GM23338 (cell line): ENCODE results near the gene KLF7. TPM values are rescaled to one million over a fixed set of nuclear protein-coding genes. Genes with fewer than 3 reads are reported as not detected.

Source experiments
- ATAC-seq: fragments of 200-7000 bp; cut with Tn5 transposase; 3 replicates; pipeline ENCODE4 v1.9.1; 2020
- DNase-seq: peaks from one replicate; pipeline ENCODE4 v3.0.0-alpha.2; 2015; ENCODE audit warnings: low spot score
- H2AFZ ChIP-seq: fragments of 200-600 bp; sonication (generic); 2 replicates; pipeline ENCODE4 v1.8.0; 2016; ENCODE audit warnings: antibody characterized with exemption, mild to moderate bottlenecking, moderate library complexity
- H3F3A ChIP-seq: fragments of 200-600 bp; sonication (generic); replicated peaks from 2 replicates; pipeline ENCODE4 v1.8.0; 2017; ENCODE audit warnings: antibody characterized with exemption, mixed run types, low read depth
- H3K27ac ChIP-seq: fragments of 200-600 bp; sonication (generic); 2 replicates; pipeline ENCODE4 v1.6.1; 2016; ENCODE audit warnings: low read depth
- H3K27me3 ChIP-seq: fragments of 200-600 bp; sonication (generic); 2 replicates; pipeline ENCODE4 v1.8.0; 2016; ENCODE audit warnings: mild to moderate bottlenecking, mixed run types, moderate library complexity; ENCODE audit not compliant: insufficient read depth
- H3K36me3 ChIP-seq: fragments of 200-600 bp; sonication (generic); 2 replicates; pipeline ENCODE4 v1.8.0; 2016; ENCODE audit warnings: mild to moderate bottlenecking; ENCODE audit not compliant: insufficient read depth
- H3K4me1 ChIP-seq: fragments of 200-600 bp; sonication (generic); 2 replicates; pipeline ENCODE4 v1.8.0; 2016; ENCODE audit warnings: mild to moderate bottlenecking, moderate library complexity; ENCODE audit not compliant: insufficient read depth
- H3K4me2 ChIP-seq: fragments of 200-600 bp; sonication (generic); 2 replicates; pipeline ENCODE4 v1.7.1; 2017; ENCODE audit warnings: mixed run types
- H3K4me3 ChIP-seq: fragments of 200-600 bp; sonication (generic); 2 replicates; pipeline ENCODE4 v1.6.1; 2016; ENCODE audit warnings: mixed run types
- H3K79me2 ChIP-seq: fragments of 200-600 bp; sonication (generic); replicated peaks from 2 replicates; pipeline ENCODE4 v1.8.0; 2017; ENCODE audit warnings: mild to moderate bottlenecking; ENCODE audit not compliant: insufficient read depth
- H3K9me2 ChIP-seq: fragments of 200-600 bp; sonication (generic); 2 replicates; pipeline ENCODE4 v1.8.0; 2017; ENCODE audit not compliant: insufficient read depth
- H4K20me1 ChIP-seq: fragments of 200-600 bp; sonication (generic); replicated peaks from 2 replicates; pipeline ENCODE4 v1.8.0; 2017; ENCODE audit warnings: mild to moderate bottlenecking; ENCODE audit not compliant: insufficient read depth
- H3K27ac Mint-ChIP-seq: 2 replicates; pipeline ENCODE4 v1.8.0; 2020; ENCODE audit warnings: inconsistent platforms, mild to moderate bottlenecking, moderate library complexity, mixed read lengths
- H3K27me3 Mint-ChIP-seq: 3 replicates; pipeline ENCODE4 v1.8.0; 2022; ENCODE audit warnings: low read depth, mild to moderate bottlenecking, moderate library complexity, mixed read lengths, inconsistent platforms; ENCODE audit not compliant: insufficient read depth, poor library complexity
- H3K36me3 Mint-ChIP-seq: 3 replicates; pipeline ENCODE4 v1.8.0; 2021; ENCODE audit warnings: low read depth, mild to moderate bottlenecking, inconsistent platforms, moderate library complexity, mixed read lengths
- H3K4me1 Mint-ChIP-seq: 3 replicates; pipeline ENCODE4 v1.8.0; 2020; ENCODE audit warnings: mild to moderate bottlenecking, inconsistent platforms, mixed read lengths
- H3K4me3 Mint-ChIP-seq: 3 replicates; pipeline ENCODE4 v1.8.0; 2021; ENCODE audit warnings: moderate library complexity, mild to moderate bottlenecking, inconsistent platforms, mixed read lengths
- H3K9me3 Mint-ChIP-seq: 3 replicates; pipeline ENCODE4 v1.8.0; 2020; ENCODE audit warnings: moderate library complexity, mild to moderate bottlenecking, inconsistent platforms, mixed read lengths
- CREB1 ChIP-seq: fragments of 250-450 bp; sonication (Bioruptor Pico); IDR thresholded peaks from 2 replicates; pipeline ENCODE4 v1.5.0; 2020; ENCODE audit warnings: low read depth, mild to moderate bottlenecking, moderate library complexity
- CTCF ChIP-seq, 2 experiments: fragments of 200-600 bp in 1 of 2; sonication (generic) in 1 of 2; conservative IDR thresholded peaks; 2 replicates each; pipeline versions ENCODE4 v1.5.1 to v1.6.1; 2016 to 2017; ENCODE audit warnings: antibody characterized with exemption in 2 of 2, low read depth in 2 of 2, mild to moderate bottlenecking in 2 of 2, moderate library complexity in 1 of 2
- ETS1 ChIP-seq: IDR thresholded peaks from 2 replicates; pipeline ENCODE4 v1.6.1; 2016; ENCODE audit warnings: antibody characterized with exemption
- EZH2 ChIP-seq: fragments of 200-600 bp; sonication (generic); IDR thresholded peaks from one replicate; pipeline ENCODE4 v1.8.0; 2017; ENCODE audit warnings: antibody characterized with exemption, mild to moderate bottlenecking, low read depth; ENCODE audit not compliant: unreplicated experiment
- EZH2phosphoT487 ChIP-seq: fragments of 200-600 bp; sonication (generic); IDR thresholded peaks from one replicate; pipeline ENCODE4 v1.8.1; 2018; ENCODE audit warnings: antibody characterized with exemption; ENCODE audit not compliant: unreplicated experiment
- JUNB ChIP-seq: IDR thresholded peaks from one replicate; pipeline ENCODE4 v1.6.1; 2016; ENCODE audit warnings: antibody characterized with exemption; ENCODE audit not compliant: unreplicated experiment
- NANOG ChIP-seq: IDR thresholded peaks from 2 replicates; pipeline ENCODE4 v1.6.1; 2016; ENCODE audit warnings: antibody characterized with exemption, borderline replicate concordance
- POLR2AphosphoS5 ChIP-seq: IDR thresholded peaks from 2 replicates; pipeline ENCODE4 v1.6.1; 2016; ENCODE audit warnings: antibody characterized with exemption, low read depth
- REST ChIP-seq: IDR thresholded peaks from one replicate; pipeline ENCODE4 v1.6.1; 2018; ENCODE audit warnings: antibody characterized with exemption; ENCODE audit not compliant: unreplicated experiment
- STAT1 ChIP-seq: IDR thresholded peaks from one replicate; pipeline ENCODE4 v1.6.1; 2016; ENCODE audit warnings: antibody characterized with exemption; ENCODE audit not compliant: unreplicated experiment
- ZNF114 ChIP-seq: fragments of 250-450 bp; sonication (Bioruptor Pico); IDR thresholded peaks from 2 replicates; pipeline ENCODE4 v1.5.0; 2020; ENCODE audit warnings: mild to moderate bottlenecking, moderate library complexity
- ZNF331 ChIP-seq: fragments of 250-450 bp; sonication (Bioruptor Pico); IDR thresholded peaks from 2 replicates; pipeline ENCODE4 v1.5.0; 2020; ENCODE audit warnings: low read depth, mild to moderate bottlenecking, moderate library complexity
- ZNF462 ChIP-seq: fragments of 250-450 bp; sonication (Bioruptor Pico); IDR thresholded peaks from 2 replicates; pipeline ENCODE4 v1.5.0; 2020; ENCODE audit warnings: mild to moderate bottlenecking, moderate library complexity
- polyA plus RNA-seq: library from polyadenylated mRNA; unstranded; fragments of >200 nt; fragmentation: Nextera tagmentation; extraction: Ambion mirVana; gene quantifications from 2 replicates; pipeline ENCODE4 v1.2.1, GENCODE V29; 2016
- total RNA-seq: library from RNA; depleted of rRNA; stranded (reverse); fragments of >200 nt; shearing (Covaris generic); gene quantifications from 2 replicates; pipeline ENCODE4 v1.2.3, GENCODE V29; 2014

Gene KLF7
- total and polyA plus RNA-seq, 2 experiments from 2014 or later: 5.7 to 15.4 TPM

- no peak for ATAC-seq
- Histone ChIP-seq H3K9me2 (peaks cover 5% of the 10 kb centered on the region; the same call in 1 of the 2 replicates), H3K4me2 (no peak overlapping the region), H3K4me1 (no peaks in the 10 kb centered on the region), H2AFZ (no peak overlapping the region; the same call in 1 of the 2 replicates), H4K20me1 (no peaks in the 10 kb centered on the region), H3K79me2 (no peaks in the 10 kb centered on the region), H3K4me3 (no peak overlapping the region), H3K27ac (no peak overlapping the region), H3K36me3 (no peaks in the 10 kb centered on the region), H3F3A (no peaks in the 10 kb centered on the region), H3K27me3 (no peaks in the 10 kb centered on the region)
- TF ChIP-seq EZH2 (no peak), NANOG (no peak), POLR2AphosphoS5 (no peak), REST (no peak), CTCF (conservative IDR thresholded peaks at IDR 0.05; ENCODE audit: low read depth in 2 of 2) (no peak), ZNF462 (CRISPR knock-in tag) (no peak), ZNF114 (CRISPR knock-in tag) (no peak), CREB1 (CRISPR knock-in tag) (no peak), ETS1 (no peak), ZNF331 (CRISPR knock-in tag) (no peak), JUNB (no peak), EZH2phosphoT487 (no peak), STAT1 (no peak)
- Mint-ChIP-seq H3K27ac (no peak overlapping the region), H3K4me1 (0 out of 3 replicates have a peak, but pooled peaks cover 2% of the 10 kb centered on the region), H3K27me3 (peaks cover 3% of the 10 kb centered on the region), H3K4me3 (no peak overlapping the region), H3K9me3 (no peaks in the 10 kb centered on the region), H3K36me3 (no peaks in the 10 kb centered on the region)
- DNase-seq: no peak
Observed at GRCh38 chr2:207205173-207205957, 39.6 kb upstream of the KLF7 start.
